DOHH2 (cell line): ENCODE measurements around the gene IL18.
A peak's percentile ranks its signal among the peaks of the same experiment; 100 is the strongest.

ENCODE experiments used
- H3F3A ChIP-seq: fragments of 200-600 bp; sonication (generic), shearing (Covaris generic); 2 replicates; pipeline ENCODE4 v1.6.0; 2016; ENCODE audit warnings: antibody characterized with exemption, mild to moderate bottlenecking; ENCODE audit not compliant: control insufficient read depth, insufficient read depth
- H3K27ac ChIP-seq: fragments of 200-600 bp; sonication (generic); 2 replicates; pipeline ENCODE4 v1.5.1; 2014; ENCODE audit warnings: low read depth, mild to moderate bottlenecking, low read length, moderate library complexity
- H3K27me3 ChIP-seq: fragments of 200-600 bp; sonication (generic); 2 replicates; pipeline ENCODE4 v1.6.1; 2014; ENCODE audit warnings: mild to moderate bottlenecking, low read length, mixed read lengths; ENCODE audit not compliant: control insufficient read depth
- H3K36me3 ChIP-seq: fragments of 200-600 bp; sonication (generic); 2 replicates; pipeline ENCODE4 v1.6.1; 2014; ENCODE audit warnings: mild to moderate bottlenecking, low read length, moderate library complexity, mixed read lengths; ENCODE audit not compliant: control insufficient read depth
- H3K4me1 ChIP-seq: fragments of 200-600 bp; sonication (generic); 2 replicates; pipeline ENCODE4 v1.6.1; 2014; ENCODE audit warnings: mild to moderate bottlenecking, low read length, mixed read lengths; ENCODE audit not compliant: control insufficient read depth
- H3K4me2 ChIP-seq: fragments of 200-600 bp; sonication (generic); 2 replicates; pipeline ENCODE4 v1.6.0; 2014; ENCODE audit warnings: mild to moderate bottlenecking, low read length, moderate library complexity
- H3K4me3 ChIP-seq: fragments of 200-600 bp; sonication (generic); 2 replicates; pipeline ENCODE4 v1.5.1; 2014; ENCODE audit warnings: mild to moderate bottlenecking, low read length, mixed read lengths
- H3K79me2 ChIP-seq: fragments of 200-600 bp; sonication (generic); 2 replicates; pipeline ENCODE4 v1.6.1; 2014; ENCODE audit warnings: mild to moderate bottlenecking, low read length, mixed read lengths; ENCODE audit not compliant: control insufficient read depth
- H3K9me2 ChIP-seq: fragments of 200-600 bp; sonication (generic); replicated peaks from 2 replicates; pipeline ENCODE4 v1.6.1; 2014; ENCODE audit warnings: mild to moderate bottlenecking, low read length, mixed read lengths; ENCODE audit not compliant: control insufficient read depth
- H3K9me3 ChIP-seq: fragments of 200-600 bp; sonication (generic); 2 replicates; pipeline ENCODE4 v1.6.1; 2014; ENCODE audit warnings: antibody characterized with exemption, low read length, mixed read lengths; ENCODE audit not compliant: control insufficient read depth, insufficient read depth
- H4K20me1 ChIP-seq: fragments of 200-600 bp; sonication (generic); 2 replicates; pipeline ENCODE4 v1.6.0; 2014; ENCODE audit warnings: low read depth, mild to moderate bottlenecking, antibody characterized with exemption, low read length, moderate library complexity; ENCODE audit not compliant: control insufficient read depth, insufficient read depth
- CTCF ChIP-seq: fragments of 200-600 bp; sonication (generic); IDR thresholded peaks from one replicate; pipeline ENCODE4 v1.5.1; 2014; ENCODE audit warnings: antibody characterized with exemption, mild to moderate bottlenecking, low read depth, low read length; ENCODE audit not compliant: poor library complexity, severe bottlenecking
- EZH2phosphoT487 ChIP-seq: fragments of 200-600 bp; sonication (generic); IDR thresholded peaks from 2 replicates; pipeline ENCODE4 v1.6.1; 2017; ENCODE audit warnings: borderline replicate concordance, mild to moderate bottlenecking, antibody characterized with exemption, low read length, moderate library complexity, mixed read lengths

Gene IL18

GRCh38 chr11:112174789-112175598, 11.1 kb upstream of the IL18 start, which contains the start of gene BCO2:
TSS of gene BCO2 (plus strand) at chr11:112175512. CDS start at chr11:112175602, 90 bp downstream.
- peak within 1 kb of the TSS; percentile 62 for H3K4me2 ChIP-seq
- H3K27me3 ChIP-seq: peaks cover 6% of the 10 kb centered on the region
- peaks cover 4% of the 10 kb centered on the region for H3K4me1 ChIP-seq
- no peaks in the 10 kb centered on the region for H3K79me2 ChIP-seq
- peak within 1 kb of the TSS; percentile 56 for H3K4me3 ChIP-seq
- no peaks in the 10 kb centered on the region for H4K20me1 ChIP-seq
- H3F3A ChIP-seq: no peaks in the 10 kb centered on the region
- no peaks in the 10 kb centered on the region for H3K9me2 ChIP-seq
- H3K27ac ChIP-seq: no peak within 1 kb of the TSS
- H3K36me3 ChIP-seq: no peaks in the 10 kb centered on the region
- TF ChIP-seq EZH2phosphoT487: no peak
- peak; percentile 94 for TF ChIP-seq CTCF
- no peaks in the 10 kb centered on the region for H3K9me3 ChIP-seq

- Histone ChIP-seq H4K20me1 (no peaks in the 10 kb centered on the region), H3K27me3 (peaks cover 6% of the 10 kb centered on the region), H3K9me3 (no peaks in the 10 kb centered on the region), H3K4me1 (peaks cover 4% of the 10 kb centered on the region), H3K36me3 (no peaks in the 10 kb centered on the region), H3K27ac (no peak overlapping the region), H3K79me2 (no peaks in the 10 kb centered on the region), H3K9me2 (no peaks in the 10 kb centered on the region), H3K4me2 (no peak overlapping the region), H3K4me3 (no peak overlapping the region), H3F3A (no peaks in the 10 kb centered on the region)
- TF ChIP-seq CTCF (no peak), EZH2phosphoT487 (no peak)
These were observed 9.3 kb upstream of the IL18 start for GRCh38 chr11:112173152-112173551.

GRCh38 chr11:112172362-112172994, 8.6 kb upstream of the IL18 start:
- Histone ChIP-seq H3K27ac (no peak overlapping the region), H3K9me2 (no peaks in the 10 kb centered on the region), H3K79me2 (no peaks in the 10 kb centered on the region), H3K36me3 (no peaks in the 10 kb centered on the region), H4K20me1 (no peaks in the 10 kb centered on the region), H3K4me1 (peaks cover 4% of the 10 kb centered on the region), H3F3A (no peaks in the 10 kb centered on the region), H3K4me3 (no peak overlapping the region), H3K9me3 (no peaks in the 10 kb centered on the region), H3K4me2 (no peak overlapping the region), H3K27me3 (peaks cover 6% of the 10 kb centered on the region)
- TF ChIP-seq CTCF (no peak), EZH2phosphoT487 (no peak)
